ENCODE measurements around the gene DENND1A. TPM values are rescaled to one million over a fixed set of nuclear protein-coding genes. Genes with fewer than 3 reads are reported as not detected.

The DENND1A gene
- total RNA-seq, 1 donor = 22.9 TPM

DNA sequence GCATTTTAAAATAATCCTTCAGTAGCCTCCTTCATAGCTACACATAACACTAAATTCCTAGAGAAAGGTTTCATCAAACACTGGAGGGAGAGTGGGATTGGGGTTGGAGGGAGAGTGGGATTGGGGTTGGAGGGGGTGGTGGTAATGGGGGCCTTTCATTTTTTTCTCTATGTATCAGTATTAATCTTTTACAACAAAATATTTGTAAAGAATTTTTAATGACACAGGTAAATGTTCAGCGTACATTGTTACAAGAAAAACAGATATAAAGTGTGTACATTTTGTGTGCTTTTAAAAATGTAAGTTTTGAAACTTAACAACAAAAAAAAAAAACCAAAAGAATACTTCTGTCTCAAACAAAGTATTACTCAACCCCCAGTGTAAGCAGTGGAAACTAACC lies 266.4 kb downstream of the DENND1A start:
- H3K4me3 ChIP-seq (ENCODE audit: low read depth, low read length) = no peak overlapping the region
- TF ChIP-seq, protein P1, sequence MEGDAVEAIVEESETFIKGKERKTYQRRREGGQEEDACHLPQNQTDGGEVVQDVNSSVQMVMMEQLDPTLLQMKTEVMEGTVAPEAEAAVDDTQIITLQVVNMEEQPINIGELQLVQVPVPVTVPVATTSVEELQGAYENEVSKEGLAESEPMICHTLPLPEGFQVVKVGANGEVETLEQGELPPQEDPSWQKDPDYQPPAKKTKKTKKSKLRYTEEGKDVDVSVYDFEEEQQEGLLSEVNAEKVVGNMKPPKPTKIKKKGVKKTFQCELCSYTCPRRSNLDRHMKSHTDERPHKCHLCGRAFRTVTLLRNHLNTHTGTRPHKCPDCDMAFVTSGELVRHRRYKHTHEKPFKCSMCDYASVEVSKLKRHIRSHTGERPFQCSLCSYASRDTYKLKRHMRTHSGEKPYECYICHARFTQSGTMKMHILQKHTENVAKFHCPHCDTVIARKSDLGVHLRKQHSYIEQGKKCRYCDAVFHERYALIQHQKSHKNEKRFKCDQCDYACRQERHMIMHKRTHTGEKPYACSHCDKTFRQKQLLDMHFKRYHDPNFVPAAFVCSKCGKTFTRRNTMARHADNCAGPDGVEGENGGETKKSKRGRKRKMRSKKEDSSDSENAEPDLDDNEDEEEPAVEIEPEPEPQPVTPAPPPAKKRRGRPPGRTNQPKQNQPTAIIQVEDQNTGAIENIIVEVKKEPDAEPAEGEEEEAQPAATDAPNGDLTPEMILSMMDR (IDR thresholded peaks at IDR 0.05; ENCODE audit: insufficient read depth, low read depth, low read length) = no peak
- no peak for DNase-seq (ENCODE audit: low read depth)

DNA sequence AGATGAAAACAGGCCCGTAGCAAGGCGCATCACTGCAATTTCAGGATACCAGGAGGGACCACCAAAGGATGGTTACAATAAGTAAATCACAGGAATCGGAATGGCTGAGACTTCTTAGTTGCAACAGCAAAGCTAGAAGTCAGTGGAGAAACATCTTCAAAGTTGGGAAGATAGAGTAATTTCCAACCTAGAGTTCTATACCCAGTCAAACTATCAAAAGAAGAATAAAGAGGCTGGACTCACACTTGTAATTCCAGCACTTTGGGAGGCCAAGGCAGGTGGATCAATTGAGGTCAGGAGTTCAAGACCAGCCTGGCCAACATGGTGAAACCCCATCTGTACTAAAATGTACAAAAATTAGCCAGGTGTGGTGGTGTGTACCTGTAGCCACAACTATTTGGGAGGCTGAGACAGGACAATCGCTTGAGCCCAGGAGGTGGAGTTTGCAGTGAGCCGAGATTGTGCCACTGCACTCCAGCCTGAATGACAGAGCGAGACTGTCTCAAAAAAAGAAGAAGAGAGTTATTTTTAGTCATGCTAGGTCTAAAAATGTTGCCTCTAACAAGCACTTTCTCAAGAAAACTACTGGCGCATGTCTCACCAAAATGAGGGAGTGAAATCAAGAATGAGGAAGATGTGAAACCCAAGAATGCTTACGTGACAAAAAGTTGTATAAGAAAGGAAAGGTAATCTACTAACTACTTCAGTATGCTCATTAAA lies 267.7 kb downstream of the DENND1A start:
- DNase-seq (ENCODE audit: low read depth) = no peak
- TF ChIP-seq, protein P1 (IDR thresholded peaks at IDR 0.05; ENCODE audit: insufficient read depth, low read depth, low read length) = no peak
- no peak overlapping the region for H3K4me3 ChIP-seq (ENCODE audit: low read depth, low read length)

DNA sequence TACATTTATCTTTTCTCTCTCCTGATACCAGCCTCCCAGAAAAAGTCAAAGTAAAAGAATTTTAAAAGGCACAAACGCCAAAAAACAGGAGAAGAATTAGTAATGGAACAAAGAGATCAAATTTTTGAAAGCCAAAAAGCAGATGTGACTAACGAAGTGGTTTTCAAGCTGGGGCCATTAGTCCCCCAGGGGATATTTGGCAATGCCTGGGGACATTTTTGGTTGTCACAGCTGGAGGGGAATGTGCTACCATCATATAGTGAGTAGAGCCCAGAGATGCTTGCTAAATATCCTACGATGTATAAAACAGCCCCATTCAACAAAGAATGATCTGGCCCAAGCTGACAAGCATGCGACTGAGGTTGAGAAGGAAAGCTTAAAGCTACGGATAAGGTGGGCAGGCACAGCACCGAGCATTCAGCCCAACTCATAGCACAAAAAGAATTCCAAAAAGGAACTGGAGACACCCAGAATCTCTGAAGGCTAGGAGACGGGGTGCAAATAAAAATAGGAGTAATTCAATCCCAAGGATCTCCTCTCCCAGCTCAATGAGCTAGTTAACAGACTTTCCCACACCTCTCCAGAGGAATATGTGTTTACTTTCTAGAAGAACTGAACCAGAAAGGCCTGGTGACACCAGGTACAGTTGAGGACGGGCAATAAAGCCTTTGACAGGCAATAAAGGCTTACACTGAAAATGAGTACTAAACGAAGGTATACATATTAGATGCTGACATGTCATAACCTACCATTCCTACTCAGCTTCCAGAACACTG lies 269.0 kb downstream of the DENND1A start:
- H3K4me3 ChIP-seq (ENCODE audit: low read depth, low read length) = no peak overlapping the region
- DNase-seq (ENCODE audit: low read depth) = no peak
- TF ChIP-seq, protein P1 (IDR thresholded peaks at IDR 0.05; ENCODE audit: insufficient read depth, low read depth, low read length) = no peak

DNA sequence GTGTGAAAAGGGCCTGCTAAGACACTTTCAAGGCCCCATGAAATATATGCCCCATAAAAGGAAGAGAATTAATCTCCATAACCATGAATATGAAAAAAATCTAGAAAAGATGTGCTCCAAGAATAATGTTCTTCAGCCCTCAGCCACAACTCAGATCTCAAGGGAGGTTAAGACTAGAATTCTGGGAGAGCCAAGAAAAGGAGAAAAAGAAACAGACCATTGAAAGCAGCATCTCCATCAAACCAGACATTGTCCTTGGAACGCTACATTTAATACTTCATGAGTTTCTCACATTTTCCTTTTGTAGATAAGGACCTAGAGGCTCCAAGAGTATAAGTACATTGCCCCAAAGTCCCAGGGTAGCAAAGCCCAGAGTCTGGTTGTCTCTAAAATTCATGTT lies 270.6 kb downstream of the DENND1A start:
- H3K4me3 ChIP-seq (ENCODE audit: low read depth, low read length) = no peak overlapping the region
- DNase-seq (ENCODE audit: low read depth) = no peak
- TF ChIP-seq, protein P1 (IDR thresholded peaks at IDR 0.05; ENCODE audit: insufficient read depth, low read depth, low read length) = no peak

DNA sequence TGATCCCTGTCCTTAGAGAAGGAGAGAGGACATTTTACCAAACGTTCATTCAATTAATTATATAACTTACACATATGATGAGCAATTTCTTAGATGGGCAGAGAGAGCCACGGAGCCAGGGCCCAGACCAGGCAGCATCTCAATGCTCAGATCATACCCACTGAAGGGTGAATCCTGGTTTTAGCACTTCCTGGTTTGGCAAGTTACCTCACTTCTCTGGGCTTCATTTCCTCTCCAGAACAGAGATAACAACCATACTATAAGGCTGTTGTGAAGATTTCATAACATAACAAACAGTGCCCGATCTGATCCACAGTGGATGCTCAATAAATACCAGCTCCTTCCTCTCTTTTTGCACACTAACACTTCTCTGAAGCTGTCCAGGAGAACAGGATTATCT lies 271.1 kb downstream of the DENND1A start:
- no peak for DNase-seq (ENCODE audit: low read depth)
- H3K4me3 ChIP-seq (ENCODE audit: low read depth, low read length) = no peak overlapping the region
- TF ChIP-seq, protein P1 (IDR thresholded peaks at IDR 0.05; ENCODE audit: insufficient read depth, low read depth, low read length) = no peak

DNA sequence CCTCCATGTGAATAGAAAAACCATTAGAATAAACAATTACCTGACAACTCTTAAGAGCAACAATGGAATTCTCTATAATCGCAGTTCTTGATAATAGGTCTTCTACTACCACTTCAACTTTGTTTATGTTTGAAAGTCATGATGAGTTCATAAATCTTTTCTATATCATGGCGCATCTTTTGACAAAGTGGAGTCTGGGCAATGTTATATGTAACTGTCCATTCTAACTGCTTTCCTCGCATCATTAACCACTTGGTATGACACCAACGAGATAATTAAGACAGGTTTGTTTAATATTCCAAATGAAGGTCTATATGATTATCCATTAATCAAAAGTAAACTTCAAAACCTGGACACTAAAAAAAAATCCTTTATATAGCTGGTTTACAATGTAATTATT lies 272.0 kb downstream of the DENND1A start:
- no peak overlapping the region for H3K4me3 ChIP-seq (ENCODE audit: low read depth, low read length)
- TF ChIP-seq, protein P1 (IDR thresholded peaks at IDR 0.05; ENCODE audit: insufficient read depth, low read depth, low read length) = no peak
- DNase-seq (ENCODE audit: low read depth) = no peak

Data from fibroblast of villous mesenchyme (primary cell).